ENCODE data around the gene PPP6R2.

The PPP6R2 gene

GRCh38 chr22:50460938-50461337, 117.8 kb downstream of the PPP6R2 start:
- H3K4me3 ChIP-seq (ENCODE audit: low read length), result no peak overlapping the region
- TF ChIP-seq CTCF (conservative IDR thresholded peaks at IDR 0.05; ENCODE audit: low read length), result no peak
- DNase-seq (ENCODE audit: low read depth), result no peak

GRCh38 chr22:50461536-50461935, 118.4 kb downstream of the PPP6R2 start:
- H3K4me3 ChIP-seq (ENCODE audit: low read length), result no peak overlapping the region
- no peak for DNase-seq (ENCODE audit: low read depth)
- no peak for TF ChIP-seq CTCF (conservative IDR thresholded peaks at IDR 0.05; ENCODE audit: low read length)

- no peak for DNase-seq (ENCODE audit: low read depth)
- no peak for TF ChIP-seq CTCF (conservative IDR thresholded peaks at IDR 0.05; ENCODE audit: low read length)
- H3K4me3 ChIP-seq (ENCODE audit: low read length), result no peak overlapping the region
These were observed 118.9 kb downstream of the PPP6R2 start for GRCh38 chr22:50461979-50462540.

- no peak overlapping the region for H3K4me3 ChIP-seq (ENCODE audit: low read length)
- DNase-seq (ENCODE audit: low read depth), result no peak
- no peak for TF ChIP-seq CTCF (conservative IDR thresholded peaks at IDR 0.05; ENCODE audit: low read length)
These were observed 120.2 kb downstream of the PPP6R2 start for GRCh38 chr22:50463188-50463900.

GRCh38 chr22:50464451-50464850, 121.3 kb downstream of the PPP6R2 start:
- H3K4me3 ChIP-seq (ENCODE audit: low read length), result no peak overlapping the region
- no peak for TF ChIP-seq CTCF (conservative IDR thresholded peaks at IDR 0.05; ENCODE audit: low read length)
- no peak for DNase-seq (ENCODE audit: low read depth)

GRCh38 chr22:50465066-50465930, 122.2 kb downstream of the PPP6R2 start:
- H3K4me3 ChIP-seq (ENCODE audit: low read length), result no peak overlapping the region
- no peak for TF ChIP-seq CTCF (conservative IDR thresholded peaks at IDR 0.05; ENCODE audit: low read length)
- no peak for DNase-seq (ENCODE audit: low read depth)
